Measurements from ENCODE around the gene TRPT1.

DNA sequence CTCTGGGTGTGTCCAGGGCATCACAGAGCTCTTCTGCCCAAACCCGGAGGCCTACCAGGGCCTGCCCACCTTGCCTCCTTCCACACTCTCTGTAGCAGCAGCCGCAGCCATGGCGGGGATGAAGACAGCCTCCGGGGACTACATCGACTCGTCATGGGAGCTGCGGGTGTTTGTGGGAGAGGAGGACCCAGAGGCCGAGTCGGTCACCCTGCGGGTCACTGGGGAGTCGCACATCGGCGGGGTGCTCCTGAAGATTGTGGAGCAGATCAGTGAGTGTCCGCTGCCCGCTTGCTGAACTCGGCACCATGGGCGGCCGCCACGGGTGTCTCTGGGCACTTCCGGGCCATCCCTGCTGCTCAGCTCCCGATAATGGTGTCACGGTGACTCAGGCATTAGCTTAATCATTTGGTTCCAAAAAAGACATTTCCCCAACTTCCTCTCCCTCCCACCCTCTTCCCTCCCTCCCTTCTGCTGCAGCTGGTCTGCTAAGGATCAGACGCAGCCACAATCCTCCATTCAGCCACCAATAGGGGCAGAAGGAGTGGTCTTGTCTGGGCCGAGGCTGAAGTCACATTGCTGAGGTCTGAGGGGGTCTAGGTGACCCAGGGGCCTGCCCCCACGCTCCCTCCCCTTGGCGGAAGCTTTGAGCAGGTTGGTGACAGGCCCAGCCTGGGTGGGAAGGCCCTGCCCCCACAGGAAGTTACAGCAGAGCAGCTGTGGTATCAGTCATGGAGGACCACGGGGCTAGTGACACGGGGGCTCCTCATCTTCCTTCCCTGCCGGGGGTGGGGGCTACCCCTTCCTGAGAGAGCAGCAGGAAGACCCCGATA, 18.5 kb downstream of the TRPT1 start:
- TF ChIP-seq POLR2A (IDR thresholded peaks at IDR 0.05), result peak in 1 of 2 donors; percentile 26
- TF ChIP-seq, protein P1, sequence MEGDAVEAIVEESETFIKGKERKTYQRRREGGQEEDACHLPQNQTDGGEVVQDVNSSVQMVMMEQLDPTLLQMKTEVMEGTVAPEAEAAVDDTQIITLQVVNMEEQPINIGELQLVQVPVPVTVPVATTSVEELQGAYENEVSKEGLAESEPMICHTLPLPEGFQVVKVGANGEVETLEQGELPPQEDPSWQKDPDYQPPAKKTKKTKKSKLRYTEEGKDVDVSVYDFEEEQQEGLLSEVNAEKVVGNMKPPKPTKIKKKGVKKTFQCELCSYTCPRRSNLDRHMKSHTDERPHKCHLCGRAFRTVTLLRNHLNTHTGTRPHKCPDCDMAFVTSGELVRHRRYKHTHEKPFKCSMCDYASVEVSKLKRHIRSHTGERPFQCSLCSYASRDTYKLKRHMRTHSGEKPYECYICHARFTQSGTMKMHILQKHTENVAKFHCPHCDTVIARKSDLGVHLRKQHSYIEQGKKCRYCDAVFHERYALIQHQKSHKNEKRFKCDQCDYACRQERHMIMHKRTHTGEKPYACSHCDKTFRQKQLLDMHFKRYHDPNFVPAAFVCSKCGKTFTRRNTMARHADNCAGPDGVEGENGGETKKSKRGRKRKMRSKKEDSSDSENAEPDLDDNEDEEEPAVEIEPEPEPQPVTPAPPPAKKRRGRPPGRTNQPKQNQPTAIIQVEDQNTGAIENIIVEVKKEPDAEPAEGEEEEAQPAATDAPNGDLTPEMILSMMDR (IDR thresholded peaks at IDR 0.05 in 4 of 5, conservative IDR thresholded peaks at IDR 0.05 in 1 of 5), result no peak

Measured in gastrocnemius medialis (tissue), 4 donors.